BE2C (cell line): Measurements from ENCODE around the gene REXO1. TPM values are rescaled to one million over a fixed set of nuclear protein-coding genes. Genes with fewer than 3 reads are reported as not detected.
A peak's percentile ranks its signal among the peaks of the same experiment; 100 is the strongest.
"Not testable (repeated sequence)": the region's sequence is repeated elsewhere in the genome, so short reads cannot be mapped to it uniquely, and the experiment has no call there.

Source experiments
- DNase-seq: peaks from one replicate; pipeline ENCODE4 v3.0.0-alpha.2; 2020
- H3K27me3 ChIP-seq: fragments of 250-450 bp; sonication (Bioruptor Pico); 2 replicates; pipeline ENCODE4 v1.5.1; 2020; ENCODE audit warnings: mild to moderate bottlenecking
- H3K36me3 ChIP-seq: fragments of 250-450 bp; sonication (Bioruptor Pico); 2 replicates; pipeline ENCODE4 v1.5.1; 2020; ENCODE audit warnings: mild to moderate bottlenecking
- H3K4me1 ChIP-seq: fragments of 250-450 bp; sonication (Bioruptor Pico); 2 replicates; pipeline ENCODE4 v1.5.1; 2020
- H3K4me3 ChIP-seq: 2 replicates; pipeline ENCODE4 v1.5.1; 2011; ENCODE audit warnings: low read depth, low read length
- H3K9me3 ChIP-seq: fragments of 250-450 bp; sonication (Bioruptor Pico); 2 replicates; pipeline ENCODE4 v1.5.1; 2020
- CTCF ChIP-seq: IDR thresholded peaks from 2 replicates; pipeline ENCODE4 v1.5.1; 2012; ENCODE audit warnings: mild to moderate bottlenecking, low read depth, low read length
- polyA plus RNA-seq: library from polyadenylated mRNA; unstranded; fragments of >200 nt; gene quantifications from one replicate; pipeline ENCODE4 v1.2.1, GENCODE V29; 2012; ENCODE audit warnings: low read depth, missing spikeins; ENCODE audit not compliant: insufficient read length, insufficient read depth

Gene REXO1
- 165 TPM for polyA plus RNA-seq

GRCh38 chr19:1848399-1849131 is at the start of gene REXO1:
REXO1 (minus strand) TSS chr19:1848483; CDS start chr19:1848358, 125 bp downstream.
- Histone ChIP-seq H3K27me3 (no peaks in the 10 kb centered on the region), H3K4me1 (peaks cover 16% of the 10 kb centered on the region), H3K36me3 (peaks cover 27% of the 10 kb centered on the region), H3K4me3 (peak within 1 kb of the TSS; percentile 94), H3K9me3 (no peaks in the 10 kb centered on the region)
- peak; percentile 92 for DNase-seq
- peak; percentile 91 for TF ChIP-seq CTCF

GRCh38 chr19:1896508-1896907 is 48.2 kb upstream of the REXO1 start:
- Histone ChIP-seq H3K4me3 (no peak overlapping the region), H3K27me3 (no peaks in the 10 kb centered on the region)

GRCh38 chr19:1893791-1894190 is 45.5 kb upstream of the REXO1 start:
- no peak for TF ChIP-seq CTCF
- Histone ChIP-seq H3K36me3 (no peaks in the 10 kb centered on the region), H3K9me3 (no peaks in the 10 kb centered on the region), H3K4me3 (no peak overlapping the region), H3K27me3 (no peaks in the 10 kb centered on the region), H3K4me1 (no peaks in the 10 kb centered on the region)
- no peak for DNase-seq

More at GRCh38 chr19:1896508-1896907, 48.2 kb upstream of the REXO1 start:
- Histone ChIP-seq H3K36me3 (no peaks in the 10 kb centered on the region), H3K9me3 (no peaks in the 10 kb centered on the region), H3K4me1 (no peaks in the 10 kb centered on the region)
- no peak for TF ChIP-seq CTCF
- no peak for DNase-seq

GRCh38 chr19:1889907-1890306 is 41.6 kb upstream of the REXO1 start:
- no peaks in the 10 kb centered on the region; the same call in 1 of the 2 replicates for H3K36me3 ChIP-seq

GRCh38 chr19:1888385-1888784 is 40.1 kb upstream of the REXO1 start:
- Histone ChIP-seq H3K36me3 (no peaks in the 10 kb centered on the region; the same call in 1 of the 2 replicates), H3K9me3 (no peaks in the 10 kb centered on the region), H3K4me1 (no peaks in the 10 kb centered on the region), H3K27me3 (no peaks in the 10 kb centered on the region), H3K4me3 (no peak overlapping the region)
- DNase-seq = no peak
- TF ChIP-seq CTCF = no peak

More at GRCh38 chr19:1889907-1890306, 41.6 kb upstream of the REXO1 start:
- Histone ChIP-seq H3K27me3 (no peaks in the 10 kb centered on the region), H3K9me3 (no peaks in the 10 kb centered on the region), H3K4me1 (no peaks in the 10 kb centered on the region), H3K4me3 (no peak overlapping the region)
- no peak for TF ChIP-seq CTCF
- no peak for DNase-seq

- H3K36me3 ChIP-seq, DNase-seq, H3K27me3 ChIP-seq: not testable (repeated sequence)
Measured at GRCh38 chr19:1886360-1886759, 38.1 kb upstream of the REXO1 start.

GRCh38 chr19:1885398-1886119 is 37.3 kb upstream of the REXO1 start, which contains the start of gene ABHD17A:
ABHD17A (minus strand) TSS chr19:1885496; CDS start chr19:1881566, 3,930 bp downstream.
- H3K4me3 ChIP-seq = peak within 1 kb of the TSS; percentile 89
- not testable (repeated sequence) for H3K9me3 ChIP-seq, H3K27me3 ChIP-seq, H3K36me3 ChIP-seq, H3K4me1 ChIP-seq
- peak; percentile 96 for DNase-seq

More at GRCh38 chr19:1886360-1886759, 38.1 kb upstream of the REXO1 start:
- not testable (repeated sequence) for H3K4me1 ChIP-seq, H3K4me3 ChIP-seq, H3K9me3 ChIP-seq
